HEK293T (cell line): ENCODE data around the gene SRMS.

ENCODE experiments used
- CTBP1 ChIP-seq: fragments of 450-650 bp; IDR thresholded peaks from 2 replicates; pipeline ENCODE4 v1.6.1; 2016; ENCODE audit warnings: borderline replicate concordance
- ELF4 ChIP-seq: fragments of 450-650 bp; IDR thresholded peaks from 2 replicates; pipeline ENCODE4 v1.6.1; 2017; ENCODE audit warnings: antibody characterized with exemption
- FOXA1 ChIP-seq: fragments of 450-650 bp; IDR thresholded peaks from 2 replicates; pipeline ENCODE4 v1.6.1; 2016; ENCODE audit warnings: mild to moderate bottlenecking
- FOXK2 ChIP-seq: fragments of 450-650 bp; IDR thresholded peaks from 2 replicates; pipeline ENCODE4 v1.6.1; 2016; ENCODE audit warnings: mild to moderate bottlenecking
- FOXM1 ChIP-seq: fragments of 450-650 bp; IDR thresholded peaks from 2 replicates; pipeline ENCODE4 v1.6.1; 2017; ENCODE audit warnings: mild to moderate bottlenecking, borderline replicate concordance
- HDGF ChIP-seq: fragments of 450-650 bp; IDR thresholded peaks from 2 replicates; pipeline ENCODE4 v1.6.1; 2017; ENCODE audit warnings: antibody characterized with exemption, borderline replicate concordance
- L3MBTL2 ChIP-seq: fragments of 450-650 bp; conservative IDR thresholded peaks from 2 replicates; pipeline ENCODE4 v1.6.1; 2016; ENCODE audit warnings: mild to moderate bottlenecking
- LEF1 ChIP-seq: fragments of 450-650 bp; IDR thresholded peaks from 2 replicates; pipeline ENCODE4 v1.6.1; 2017; ENCODE audit warnings: mild to moderate bottlenecking, borderline replicate concordance
- NFRKB ChIP-seq: fragments of 450-650 bp; IDR thresholded peaks from 2 replicates; pipeline ENCODE4 v1.6.1; 2016; ENCODE audit warnings: mild to moderate bottlenecking, moderate library complexity
- PKNOX1 ChIP-seq: fragments of 450-650 bp; IDR thresholded peaks from 2 replicates; pipeline ENCODE4 v1.6.1; 2016
- SP1 ChIP-seq: fragments of 450-650 bp; IDR thresholded peaks from 2 replicates; pipeline ENCODE4 v1.6.1; 2017
- SUZ12 ChIP-seq: fragments of 450-650 bp; IDR thresholded peaks from 2 replicates; pipeline ENCODE4 v1.6.1; 2016; ENCODE audit warnings: mild to moderate bottlenecking
- TARDBP ChIP-seq: fragments of 450-650 bp; IDR thresholded peaks from 2 replicates; pipeline ENCODE4 v1.6.1; 2016
- ZNF384 ChIP-seq: fragments of 450-650 bp; IDR thresholded peaks from 2 replicates; pipeline ENCODE4 v1.6.1; 2016

GRCh38 chr20:63494420-63495166 lies 53.0 kb downstream of the SRMS start:
- TF ChIP-seq FOXM1 (no peak), PKNOX1 (no peak), HDGF (no peak), FOXK2 (no peak), ELF4 (no peak), SP1 (no peak), FOXA1 (no peak), TARDBP (no peak), L3MBTL2 (no peak), SUZ12 (no peak), LEF1 (no peak), ZNF384 (no peak), CTBP1 (no peak), NFRKB (no peak)
